Pancreas (tissue), 10 donors: ENCODE measurements around the gene LRP5. TPM values are rescaled to one million over a fixed set of nuclear protein-coding genes. Genes with fewer than 3 reads are reported as not detected.

Experiments used
- ATAC-seq, 4 donors: fragments of 200-7000 bp; cut with Tn5 transposase; one replicate each; pipeline versions ENCODE4 v1.8.0 to v1.9.1; 2020; ENCODE audit warnings: mild to moderate bottlenecking in 4 of 4, moderate library complexity in 4 of 4
- DNase-seq, 6 donors: peaks; one replicate each; pipeline ENCODE4 v3.0.0-alpha.2; 2020
- FAIRE-seq: peaks from 2 replicates; lab custom pipeline; 2012; peaks lifted over from hg19 to GRCh38; lab: Jason Lieb, UNC
- H3K27ac ChIP-seq, 4 donors: fragments of 200-600 bp; sonication (generic); 1 replicate in 3 of 4; 2 replicates in 1 of 4; pipeline versions ENCODE4 v1.5.0 to v1.8.0; 2020
- H3K27me3 ChIP-seq, 4 donors: fragments of 200-600 bp; one replicate each; pipeline ENCODE4 v1.8.0; 2021
- H3K36me3 ChIP-seq, 3 donors: fragments of 200-600 bp; sonication (generic) in 1 of 3; one replicate each; pipeline versions ENCODE4 v1.5.0 to v1.8.0; 2020 to 2021
- H3K4me1 ChIP-seq, 3 donors: fragments of 200-600 bp; one replicate each; pipeline ENCODE4 v1.8.0; 2021
- H3K4me3 ChIP-seq, 4 donors: fragments of 200-600 bp; sonication (generic) in 2 of 4; one replicate each; pipeline versions ENCODE4 v1.5.0 to v1.8.0; 2020 to 2021
- H3K9me3 ChIP-seq, 4 donors: fragments of 200-600 bp; one replicate each; pipeline ENCODE4 v1.8.0; 2021
- WGBS, 2 donors: extraction: QIAGEN DNeasy Blood & Tissue Kit; methylation state at CpG; one replicate each; pipeline ENCODE4 v1.1.7; 2013; 5-methylcytosine and 5-hydroxymethylcytosine counted together
- intact Hi-C, 3 donors: fragments of 100-400 bp; cut with DNase I; formaldehyde crosslinking; loops; one replicate each; pipeline versions ENCODE4 v1.11.1 to v1.14.2; 2022
- polyA plus RNA-seq, 2 donors: library from polyadenylated mRNA; stranded (reverse); fragments of 200-250 nt; gene quantifications; one replicate each; pipeline ENCODE4 v1.2.3, GENCODE V29; 2013
- total RNA-seq, 6 donors: library from RNA; stranded (reverse); fragmentation: NEBNext Ultra II Directional in 4 of 6; extraction: Animal tissue kit (Norgen Biotek cat#: 25700) in 4 of 6; gene quantifications; one replicate each; pipeline versions ENCODE4 v1.2.1 to v1.2.4, GENCODE V29; 2021 to 2023
- TF ChIP-seq, protein P1 (sequence below), 4 donors: fragments of 200-600 bp; sonication (generic) in 3 of 4; IDR thresholded peaks; one replicate each; pipeline versions ENCODE4 v1.5.0 to v1.8.0; 2021; ENCODE audit warnings: antibody characterized with exemption in 4 of 4
- donor health status: healthy with polysubstance abuse.
- donor health status: DM: no; HTN: no; CAD: no; lungs with moderate emphysema.
- donor health status: DM: no; HTN: no; CAD: no.
- donor health status: control.
- donor health status: control.
- donor health status: Bipolar disorder and iron deficiency.
- donor health status: DM: yes; HTN: yes; CAD: no.
- donor health status: DM: no; HTN: no; CAD: no.
- donor health status: DM: no; HTN: no; CAD: no.
- donor health status: DM: yes; HTN: yes; CAD: no.

Gene LRP5
- total and polyA plus RNA-seq, 8 donors = 27.4 to 62.8 (median 32.5) TPM

DNA sequence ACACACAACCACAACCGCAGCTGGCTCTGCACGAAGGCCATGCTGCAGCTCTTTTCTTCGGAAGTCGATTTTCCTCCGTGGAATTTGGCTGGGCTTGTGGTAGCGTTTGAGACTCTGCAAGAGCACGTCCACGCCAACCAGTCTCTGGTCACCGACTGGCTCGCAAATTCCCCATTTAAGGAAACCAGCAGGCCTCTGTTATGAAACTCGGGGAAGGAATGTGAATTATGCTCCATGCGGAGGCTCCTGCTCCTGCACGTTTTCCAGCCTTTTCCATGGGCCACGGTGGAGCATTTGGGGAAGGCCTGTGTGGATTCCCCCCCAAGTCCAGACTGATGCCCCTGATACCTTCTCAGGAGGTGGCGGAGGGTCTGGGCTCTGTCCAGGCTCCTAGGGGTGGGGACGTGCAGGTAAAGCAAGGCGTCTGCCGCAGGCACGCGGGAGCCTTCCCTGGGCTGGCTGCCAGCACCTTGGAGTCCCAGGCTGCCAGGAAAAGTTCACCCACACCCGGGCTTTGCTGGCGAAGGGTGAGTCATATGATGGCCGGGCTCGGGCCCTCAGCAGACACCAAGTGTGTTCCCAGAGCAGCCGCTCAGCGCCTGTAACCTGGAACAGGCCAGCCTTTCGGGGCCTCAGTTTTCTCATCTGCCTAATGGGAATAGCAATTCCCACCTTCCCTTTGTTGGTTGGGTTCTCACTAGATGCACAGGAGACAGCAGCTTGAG, 41.9 kb downstream of the LRP5 start:
- Histone ChIP-seq H3K4me1 (peaks cover 0 to 10% (median 4%) of the 10 kb centered on the region in 3 donors), H3K9me3 (no peaks in the 10 kb centered on the region), H3K27ac (peak overlapping the region; percentile 51 to 76 (median 60)), H3K4me3 (no peak overlapping the region), H3K27me3 (no peaks in the 10 kb centered on the region), H3K36me3 (peaks cover 0 to 11% (median 0%) of the 10 kb centered on the region in 3 donors)
- DNase-seq = peak; percentile 76 to 92 (median 88)
- no peak for FAIRE-seq
- peak; percentile 84 to 89 (median 86) for ATAC-seq
- whole genome bisulfite sequencing, 2 donors = 47 to 51% methylated on average over 27 of the region's 27 CpGs
- TF ChIP-seq, protein P1, sequence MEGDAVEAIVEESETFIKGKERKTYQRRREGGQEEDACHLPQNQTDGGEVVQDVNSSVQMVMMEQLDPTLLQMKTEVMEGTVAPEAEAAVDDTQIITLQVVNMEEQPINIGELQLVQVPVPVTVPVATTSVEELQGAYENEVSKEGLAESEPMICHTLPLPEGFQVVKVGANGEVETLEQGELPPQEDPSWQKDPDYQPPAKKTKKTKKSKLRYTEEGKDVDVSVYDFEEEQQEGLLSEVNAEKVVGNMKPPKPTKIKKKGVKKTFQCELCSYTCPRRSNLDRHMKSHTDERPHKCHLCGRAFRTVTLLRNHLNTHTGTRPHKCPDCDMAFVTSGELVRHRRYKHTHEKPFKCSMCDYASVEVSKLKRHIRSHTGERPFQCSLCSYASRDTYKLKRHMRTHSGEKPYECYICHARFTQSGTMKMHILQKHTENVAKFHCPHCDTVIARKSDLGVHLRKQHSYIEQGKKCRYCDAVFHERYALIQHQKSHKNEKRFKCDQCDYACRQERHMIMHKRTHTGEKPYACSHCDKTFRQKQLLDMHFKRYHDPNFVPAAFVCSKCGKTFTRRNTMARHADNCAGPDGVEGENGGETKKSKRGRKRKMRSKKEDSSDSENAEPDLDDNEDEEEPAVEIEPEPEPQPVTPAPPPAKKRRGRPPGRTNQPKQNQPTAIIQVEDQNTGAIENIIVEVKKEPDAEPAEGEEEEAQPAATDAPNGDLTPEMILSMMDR (IDR thresholded peaks at IDR 0.05) = no peak
- intact Hi-C loops = no loop called here

DNA sequence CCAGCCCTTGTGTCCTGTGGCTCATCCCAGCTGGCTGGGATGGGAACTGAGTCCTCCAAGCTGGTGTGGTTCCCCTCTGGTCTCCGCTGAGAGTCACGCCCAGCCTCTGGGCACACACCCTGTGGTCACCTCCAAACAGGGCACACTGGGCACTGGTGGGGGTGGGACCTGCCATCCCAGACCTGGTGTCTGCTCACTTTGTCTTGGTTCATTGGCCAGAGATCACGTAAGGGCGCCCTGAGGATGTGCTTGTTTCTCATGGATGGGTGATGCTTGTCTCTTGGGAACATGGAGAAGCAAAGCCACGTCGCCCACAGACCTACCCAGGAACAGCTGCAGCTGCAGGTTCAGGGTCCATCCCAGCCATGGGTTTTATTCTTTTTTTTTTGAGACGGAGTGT, 43.1 kb downstream of the LRP5 start:
- peaks cover 0 to 11% (median 0%) of the 10 kb centered on the region in 3 donors for H3K36me3 ChIP-seq
- DNase-seq = no peak
- 98 to 99% methylated on average over 7 of the region's 7 CpGs for WGBS, 2 donors
- peaks cover 0 to 10% (median 4%) of the 10 kb centered on the region in 3 donors for H3K4me1 ChIP-seq
- H3K9me3 ChIP-seq = no peaks in the 10 kb centered on the region
- intact Hi-C loops = no loop called here
- H3K4me3 ChIP-seq = no peak overlapping the region
- no peak for FAIRE-seq
- peak overlapping the region in 2 of 4 donors; percentile 61 to 76 for H3K27ac ChIP-seq
- no peak for ATAC-seq
- H3K27me3 ChIP-seq = no peaks in the 10 kb centered on the region
- TF ChIP-seq, protein P1 (IDR thresholded peaks at IDR 0.05) = no peak

DNA sequence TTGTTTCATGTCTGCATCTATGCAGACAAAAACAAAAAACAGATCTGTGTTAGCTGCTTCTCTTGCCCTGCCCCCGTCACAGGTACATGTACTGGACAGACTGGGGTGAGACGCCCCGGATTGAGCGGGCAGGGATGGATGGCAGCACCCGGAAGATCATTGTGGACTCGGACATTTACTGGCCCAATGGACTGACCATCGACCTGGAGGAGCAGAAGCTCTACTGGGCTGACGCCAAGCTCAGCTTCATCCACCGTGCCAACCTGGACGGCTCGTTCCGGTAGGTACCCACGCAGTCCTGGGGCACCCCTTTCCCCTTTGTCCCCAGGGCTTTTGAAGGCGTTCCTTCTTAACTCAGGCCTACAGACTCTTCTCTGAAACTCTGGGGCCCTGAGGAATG, 45.2 kb downstream of the LRP5 start:
- TF ChIP-seq, protein P1 (IDR thresholded peaks at IDR 0.05) = no peak
- 93 to 95% methylated on average over 14 of the region's 14 CpGs for WGBS, 2 donors

DNA sequence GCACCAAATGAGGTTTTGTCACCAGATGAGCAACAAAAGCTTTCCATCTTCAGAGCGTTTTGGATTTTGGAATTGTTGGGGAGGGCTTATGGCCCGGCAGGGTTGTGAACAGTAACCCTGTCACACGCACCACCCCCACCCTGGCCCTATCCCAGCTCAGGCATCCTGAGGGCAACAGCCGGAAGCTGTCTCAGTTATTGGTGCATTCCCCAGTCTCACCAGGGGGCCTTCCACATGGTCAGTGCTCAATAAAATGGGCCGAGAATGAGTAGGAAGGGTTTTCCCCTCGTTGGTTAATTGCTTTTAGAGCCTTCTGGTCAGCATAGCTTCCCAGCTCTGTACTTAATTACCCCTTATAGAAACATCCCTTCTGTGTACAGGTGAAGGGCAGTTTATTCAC, 46.0 kb downstream of the LRP5 start:
- Histone ChIP-seq H3K9me3 (no peaks in the 10 kb centered on the region), H3K36me3 (peaks cover 0 to 11% (median 0%) of the 10 kb centered on the region in 3 donors), H3K27ac (no peak overlapping the region), H3K4me3 (no peak overlapping the region), H3K4me1 (peaks cover 0 to 10% (median 4%) of the 10 kb centered on the region in 3 donors), H3K27me3 (no peaks in the 10 kb centered on the region)
- WGBS, 2 donors = 72 to 74% methylated on average over 6 of the region's 6 CpGs
- DNase-seq (peak in 2 of 6 donors; percentile 37 to 42), ATAC-seq (peak; percentile 7 to 42 (median 33)), FAIRE-seq (no peak)
- TF ChIP-seq, protein P1 (IDR thresholded peaks at IDR 0.05) = no peak
- intact Hi-C loops = no loop called here

More for the DNA sequence above, 45.2 kb downstream of the LRP5 start:
- DNase-seq = no peak
- H3K27ac ChIP-seq = no peak overlapping the region
- H3K27me3 ChIP-seq = no peaks in the 10 kb centered on the region
- no peak for FAIRE-seq
- ATAC-seq = no peak
- H3K4me3 ChIP-seq = no peak overlapping the region
- H3K36me3 ChIP-seq = peaks cover 0 to 11% (median 0%) of the 10 kb centered on the region in 3 donors
- peaks cover 0 to 10% (median 4%) of the 10 kb centered on the region in 3 donors for H3K4me1 ChIP-seq
- intact Hi-C loops = no loop called here
- no peaks in the 10 kb centered on the region for H3K9me3 ChIP-seq

DNA sequence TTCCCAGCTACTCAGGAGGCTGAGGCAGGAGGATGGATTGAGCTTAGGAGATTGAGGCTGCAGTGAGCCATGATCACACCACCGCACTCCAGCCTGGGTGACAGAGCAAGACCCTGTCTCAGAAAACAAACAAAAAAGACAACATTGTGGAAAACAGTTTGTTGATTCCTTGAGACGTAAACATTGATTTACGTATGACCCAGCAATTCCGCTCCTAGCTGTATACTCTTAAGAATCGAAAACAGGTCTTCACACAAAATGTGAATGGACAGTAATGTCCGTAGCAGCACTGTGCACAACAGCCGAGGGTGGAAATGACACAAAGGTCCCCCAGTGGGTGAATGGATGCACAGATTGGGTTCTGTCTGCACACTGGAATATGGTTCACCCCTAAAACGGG, 49.3 kb downstream of the LRP5 start:
- no peaks in the 10 kb centered on the region for H3K9me3 ChIP-seq
- H3K4me1 ChIP-seq = no peaks in the 10 kb centered on the region
- ATAC-seq (no peak), DNase-seq (no peak), FAIRE-seq (no peak)
- TF ChIP-seq, protein P1 (IDR thresholded peaks at IDR 0.05) = no peak
- no peaks in the 10 kb centered on the region for H3K27me3 ChIP-seq
- H3K36me3 ChIP-seq = peaks cover 0 to 13% (median 0%) of the 10 kb centered on the region in 3 donors
- 97 to 98% methylated on average over 8 of the region's 8 CpGs for WGBS, 2 donors
- H3K4me3 ChIP-seq = no peak overlapping the region
- intact Hi-C loops = no loop called here
- no peak overlapping the region for H3K27ac ChIP-seq
